Upper lobe of left lung (tissue), 4 donors: ENCODE results near the gene CDH6.

Experiments
- POLR2AphosphoS5 ChIP-seq, 2 donors: sonication (generic); formaldehyde crosslinking; IDR thresholded peaks; one replicate each; pipeline ENCODE4 v1.5.1; 2017; ENCODE audit warnings: antibody characterized with exemption in 2 of 2
- TF ChIP-seq, protein P1 (sequence below), 6 experiments: fragments of 450-650 bp in 4 of 6; fragments of 200-600 bp in 2 of 6; sonication (generic) in 2 of 6; IDR thresholded peaks; one replicate each; pipeline ENCODE4 v1.5.1; 2016 to 2019; ENCODE audit warnings: antibody characterized with exemption in 6 of 6

DNA sequence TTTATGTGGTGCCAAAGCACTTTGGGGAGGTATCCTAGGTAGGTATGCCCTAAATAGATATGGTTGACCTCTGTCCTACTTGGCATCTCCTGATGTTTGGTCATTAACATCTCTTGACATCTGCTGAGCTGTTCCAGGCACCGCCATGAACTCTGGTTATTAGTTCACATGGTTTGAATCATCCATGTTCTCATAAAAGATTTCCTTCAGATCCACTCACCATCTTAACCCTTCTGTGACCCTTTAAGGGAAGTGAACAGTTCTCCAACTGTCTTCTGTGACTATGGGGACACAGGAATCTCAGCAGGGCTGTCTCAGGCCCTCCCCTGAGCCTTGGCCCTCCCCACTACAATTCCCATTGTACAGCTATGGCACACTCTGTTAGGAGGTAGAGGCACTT is 167.7 kb downstream of the CDH6 start:
- TF ChIP-seq, protein P1, sequence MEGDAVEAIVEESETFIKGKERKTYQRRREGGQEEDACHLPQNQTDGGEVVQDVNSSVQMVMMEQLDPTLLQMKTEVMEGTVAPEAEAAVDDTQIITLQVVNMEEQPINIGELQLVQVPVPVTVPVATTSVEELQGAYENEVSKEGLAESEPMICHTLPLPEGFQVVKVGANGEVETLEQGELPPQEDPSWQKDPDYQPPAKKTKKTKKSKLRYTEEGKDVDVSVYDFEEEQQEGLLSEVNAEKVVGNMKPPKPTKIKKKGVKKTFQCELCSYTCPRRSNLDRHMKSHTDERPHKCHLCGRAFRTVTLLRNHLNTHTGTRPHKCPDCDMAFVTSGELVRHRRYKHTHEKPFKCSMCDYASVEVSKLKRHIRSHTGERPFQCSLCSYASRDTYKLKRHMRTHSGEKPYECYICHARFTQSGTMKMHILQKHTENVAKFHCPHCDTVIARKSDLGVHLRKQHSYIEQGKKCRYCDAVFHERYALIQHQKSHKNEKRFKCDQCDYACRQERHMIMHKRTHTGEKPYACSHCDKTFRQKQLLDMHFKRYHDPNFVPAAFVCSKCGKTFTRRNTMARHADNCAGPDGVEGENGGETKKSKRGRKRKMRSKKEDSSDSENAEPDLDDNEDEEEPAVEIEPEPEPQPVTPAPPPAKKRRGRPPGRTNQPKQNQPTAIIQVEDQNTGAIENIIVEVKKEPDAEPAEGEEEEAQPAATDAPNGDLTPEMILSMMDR (IDR thresholded peaks at IDR 0.05): no peak
- TF ChIP-seq POLR2AphosphoS5 (IDR thresholded peaks at IDR 0.05): no peak
